NB4 (cell line): ENCODE measurements around the gene PLEKHG1.

Source experiments
- DNase-seq: peaks from one replicate; pipeline ENCODE4 v3.0.0; 2010; ENCODE audit warnings: low read depth
- H3K4me3 ChIP-seq: one replicate; pipeline ENCODE4 v1.5.1; 2011; ENCODE audit warnings: mild to moderate bottlenecking, low read depth, low read length, moderate library complexity
- CTCF ChIP-seq: IDR thresholded peaks from one replicate; pipeline ENCODE4 v1.5.1; 2012; ENCODE audit warnings: low read depth, low read length
- MAX ChIP-seq: IDR thresholded peaks from 2 replicates; pipeline ENCODE4 v1.6.1; 2011; ENCODE audit warnings: low read depth, low read length
- MYC ChIP-seq: IDR thresholded peaks from 2 replicates; pipeline ENCODE4 v1.6.1; 2011; ENCODE audit warnings: low read depth, low read length
- POLR2A ChIP-seq: IDR thresholded peaks from 2 replicates; pipeline ENCODE4 v1.6.1; 2011; ENCODE audit warnings: mild to moderate bottlenecking; ENCODE audit not compliant: insufficient read length; ENCODE audit errors: extremely low read depth

PLEKHG1 gene

GRCh38 chr6:150573041-150573681 is 26.5 kb upstream of the PLEKHG1 start:
- H3K4me3 ChIP-seq = no peak overlapping the region
- TF ChIP-seq CTCF = no peak
- TF ChIP-seq POLR2A = no peak
- TF ChIP-seq MYC = no peak
- no peak for TF ChIP-seq MAX
- no peak for DNase-seq

- no peak for TF ChIP-seq CTCF
- H3K4me3 ChIP-seq = no peak overlapping the region
- DNase-seq = no peak
Observed at GRCh38 chr6:150575836-150576235, 23.8 kb upstream of the PLEKHG1 start.

- no peak overlapping the region for H3K4me3 ChIP-seq
- DNase-seq = no peak
- no peak for TF ChIP-seq POLR2A
- no peak for TF ChIP-seq MYC
- TF ChIP-seq MAX = no peak
- no peak for TF ChIP-seq CTCF
Observed at GRCh38 chr6:150576651-150577226, 22.9 kb upstream of the PLEKHG1 start.

- no peak overlapping the region for H3K4me3 ChIP-seq
- DNase-seq = no peak
- TF ChIP-seq MYC = no peak
- no peak for TF ChIP-seq CTCF
- TF ChIP-seq POLR2A = no peak
- TF ChIP-seq MAX = no peak
Observed at GRCh38 chr6:150579611-150580010, 20.1 kb upstream of the PLEKHG1 start.

GRCh38 chr6:150580489-150580888 is 19.2 kb upstream of the PLEKHG1 start:
- no peak for TF ChIP-seq POLR2A
- no peak for TF ChIP-seq MYC
- TF ChIP-seq MAX = no peak
- no peak for TF ChIP-seq CTCF
- no peak overlapping the region for H3K4me3 ChIP-seq
- no peak for DNase-seq

GRCh38 chr6:150584065-150584464 is 15.6 kb upstream of the PLEKHG1 start:
- no peak overlapping the region for H3K4me3 ChIP-seq
- TF ChIP-seq MYC (no peak), POLR2A (no peak), CTCF (no peak), MAX (no peak)
- no peak for DNase-seq
